NCI-H82 treated with DMSO at 0.1 percent for 48 hours (cell line): ENCODE data around the gene OSBPL7.

ENCODE experiments used
- DNase-seq: peaks from one replicate; lab custom pipeline; 2025; ENCODE audit not compliant: unreplicated experiment; lab: John Stamatoyannopoulos, UW

The OSBPL7 gene

GRCh38 chr17:47808036-47808829 is 13.4 kb downstream of the OSBPL7 start:
- DNase-seq, result no peak

GRCh38 chr17:47807421-47807820 is 14.2 kb downstream of the OSBPL7 start:
- DNase-seq, result no peak

GRCh38 chr17:47806913-47807255 is 14.7 kb downstream of the OSBPL7 start:
- no peak for DNase-seq

GRCh38 chr17:47806026-47806912 is 15.3 kb downstream of the OSBPL7 start:
- DNase-seq, result no peak

- DNase-seq, result no peak
Measured at GRCh38 chr17:47804461-47804860, 17.1 kb downstream of the OSBPL7 start.

GRCh38 chr17:47803751-47804150 is 17.8 kb downstream of the OSBPL7 start:
- DNase-seq, result no peak

- no peak for DNase-seq
Measured at GRCh38 chr17:47803201-47803600, 18.4 kb downstream of the OSBPL7 start.

GRCh38 chr17:47802341-47803022 is 19.1 kb downstream of the OSBPL7 start:
- DNase-seq, result peak; percentile 54

GRCh38 chr17:47801906-47802305 is 19.7 kb downstream of the OSBPL7 start:
- no peak for DNase-seq

- DNase-seq, result no peak
Measured at GRCh38 chr17:47801176-47801765, 20.3 kb downstream of the OSBPL7 start.

GRCh38 chr17:47800686-47801085 is 20.9 kb downstream of the OSBPL7 start:
- DNase-seq, result no peak

- no peak for DNase-seq
Measured at GRCh38 chr17:47797797-47798196, 23.8 kb downstream of the OSBPL7 start.

GRCh38 chr17:47792979-47793378 is 28.6 kb downstream of the OSBPL7 start:
- DNase-seq, result no peak

GRCh38 chr17:47792457-47792856 is 29.1 kb downstream of the OSBPL7 start:
- no peak for DNase-seq

GRCh38 chr17:47791025-47791424 is 30.6 kb downstream of the OSBPL7 start:
- no peak for DNase-seq

- peak; percentile 27 for DNase-seq
Measured at GRCh38 chr17:47789611-47790561, 31.7 kb downstream of the OSBPL7 start.

- DNase-seq, result no peak
Measured at GRCh38 chr17:47785538-47786123, 36.0 kb downstream of the OSBPL7 start.

- no peak for DNase-seq
Measured at GRCh38 chr17:47781397-47781796, 40.2 kb downstream of the OSBPL7 start.

- no peak for DNase-seq
Measured at GRCh38 chr17:47778184-47778635, 43.4 kb downstream of the OSBPL7 start.
